HG03521 (cell line): ENCODE results near the gene SSTR4.
"Not testable (repeated sequence)": the region's sequence is repeated elsewhere in the genome, so short reads cannot be mapped to it uniquely, and the experiment has no call there.

Experiments used
- ATAC-seq: cut with Tn5 transposase; IDR thresholded peaks from one replicate; pipeline ENCODE4 v1.9.1; 2021; ENCODE audit warnings: mild to moderate bottlenecking, moderate library complexity; ENCODE audit not compliant: unreplicated experiment

SSTR4 gene

GRCh38 chr20:23018432-23018831, 16.7 kb upstream of the SSTR4 start:
- ATAC-seq: no peak

- ATAC-seq: no peak
Observed at GRCh38 chr20:23018941-23019340, 16.2 kb upstream of the SSTR4 start.

GRCh38 chr20:23019403-23019802, 15.7 kb upstream of the SSTR4 start:
- ATAC-seq: no peak

GRCh38 chr20:23020230-23021018, 14.7 kb upstream of the SSTR4 start:
- ATAC-seq: no peak

DNA sequence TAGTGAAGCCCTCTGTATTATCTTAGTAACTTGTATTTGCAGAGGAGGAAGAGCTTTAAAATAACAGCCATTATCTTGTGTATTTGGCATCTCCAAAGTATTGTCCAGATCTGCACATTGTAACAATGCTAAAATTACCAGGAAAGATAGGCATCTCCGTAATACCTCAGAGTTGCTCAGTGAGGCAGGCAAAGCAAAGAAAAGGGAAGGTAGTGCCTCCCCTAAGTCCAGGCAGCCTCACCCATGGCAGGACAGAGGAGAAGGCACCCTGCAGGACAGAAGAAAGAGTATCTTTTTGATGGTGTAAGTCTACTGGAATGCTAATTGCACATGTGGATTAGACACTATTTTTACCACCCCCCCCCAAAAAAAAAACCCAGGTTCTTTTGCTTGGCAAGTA, 13.6 kb upstream of the SSTR4 start:
- no peak for ATAC-seq

DNA sequence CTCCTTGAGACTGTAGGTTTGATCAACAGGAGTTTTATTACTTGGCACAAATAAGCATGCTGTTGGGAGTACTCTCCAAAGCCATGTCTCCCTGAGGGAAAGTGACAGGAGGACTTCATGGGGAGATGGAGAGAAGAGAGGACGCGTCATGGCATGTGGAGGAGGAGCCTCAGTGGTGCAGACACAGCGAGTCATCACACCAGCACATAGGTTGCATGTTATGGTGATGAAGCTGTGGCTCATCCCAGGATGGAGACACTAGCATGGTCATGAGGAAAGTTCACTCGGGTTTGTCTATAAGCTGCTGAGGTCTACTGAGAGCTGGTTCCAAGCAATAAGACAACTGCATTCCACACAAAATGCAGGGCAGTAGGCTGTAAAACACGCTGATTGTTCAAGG, 13.2 kb upstream of the SSTR4 start:
- ATAC-seq: no peak

DNA sequence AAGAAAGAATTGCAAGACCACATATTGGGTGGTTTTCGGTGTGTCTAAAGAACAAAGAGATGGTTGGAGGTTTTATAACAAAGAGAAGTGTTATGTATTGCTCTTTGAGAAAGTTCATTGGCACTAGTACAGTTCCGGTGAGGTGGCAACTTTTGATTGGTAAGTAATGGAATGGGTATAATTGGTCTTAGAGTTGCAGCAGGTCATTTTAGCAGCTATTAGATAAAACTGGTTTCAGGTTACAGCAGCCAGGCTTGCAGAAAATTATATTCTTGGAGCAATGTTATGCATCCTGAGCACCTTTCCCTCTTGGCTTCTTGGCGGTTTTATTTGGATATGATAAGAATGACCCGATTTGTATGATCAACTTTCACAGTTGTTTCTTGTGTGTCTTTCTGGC, 12.3 kb upstream of the SSTR4 start:
- ATAC-seq: no peak

- no peak for ATAC-seq
Observed at GRCh38 chr20:23023621-23024177, 11.4 kb upstream of the SSTR4 start.

GRCh38 chr20:23024701-23025100, 10.4 kb upstream of the SSTR4 start:
- no peak for ATAC-seq

GRCh38 chr20:23025503-23025902, 9.6 kb upstream of the SSTR4 start:
- ATAC-seq: not testable (repeated sequence)

GRCh38 chr20:23027721-23028120, 7.4 kb upstream of the SSTR4 start:
- ATAC-seq: no peak

- ATAC-seq: no peak
Observed at GRCh38 chr20:23028392-23028791, 6.7 kb upstream of the SSTR4 start.

DNA sequence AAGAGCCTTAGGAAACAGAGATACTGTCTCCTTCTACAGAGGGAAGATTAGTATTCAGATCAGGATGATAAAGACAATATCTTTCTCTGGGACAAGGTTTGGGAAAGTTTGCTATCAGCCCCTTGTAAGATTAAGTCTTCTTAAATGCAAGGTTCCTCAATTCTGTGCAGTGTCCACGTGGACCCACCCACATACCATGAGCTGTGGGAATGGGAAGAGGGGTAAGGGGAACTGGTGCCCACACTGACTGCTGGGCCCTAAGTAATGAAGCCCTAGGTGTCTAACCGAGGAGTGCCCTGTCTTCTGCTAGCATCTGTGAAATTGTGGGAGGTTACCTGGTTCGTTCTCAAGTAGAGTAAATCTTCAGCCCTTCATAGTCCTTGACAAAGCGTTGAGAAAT, 5.8 kb upstream of the SSTR4 start:
- ATAC-seq: no peak

DNA sequence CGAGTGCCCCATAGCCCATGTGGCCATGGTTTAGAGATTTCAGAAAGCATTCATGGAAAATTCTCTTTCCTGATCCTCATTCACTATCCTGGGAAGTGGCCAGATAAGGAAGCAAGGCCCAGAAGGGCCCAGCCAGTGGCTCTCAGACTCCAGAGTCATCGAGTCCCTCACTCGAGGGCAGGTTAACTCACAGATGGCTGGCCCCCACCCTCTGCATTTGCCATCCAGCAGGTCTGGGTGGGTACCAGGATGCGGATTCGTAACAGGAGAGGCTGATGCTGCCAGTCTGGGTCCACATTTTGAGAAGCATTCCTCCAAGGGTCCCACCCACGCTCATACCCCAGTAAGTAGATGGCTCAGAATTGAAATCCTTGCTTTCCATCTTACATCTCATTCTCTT, 3.8 kb upstream of the SSTR4 start:
- ATAC-seq: no peak

DNA sequence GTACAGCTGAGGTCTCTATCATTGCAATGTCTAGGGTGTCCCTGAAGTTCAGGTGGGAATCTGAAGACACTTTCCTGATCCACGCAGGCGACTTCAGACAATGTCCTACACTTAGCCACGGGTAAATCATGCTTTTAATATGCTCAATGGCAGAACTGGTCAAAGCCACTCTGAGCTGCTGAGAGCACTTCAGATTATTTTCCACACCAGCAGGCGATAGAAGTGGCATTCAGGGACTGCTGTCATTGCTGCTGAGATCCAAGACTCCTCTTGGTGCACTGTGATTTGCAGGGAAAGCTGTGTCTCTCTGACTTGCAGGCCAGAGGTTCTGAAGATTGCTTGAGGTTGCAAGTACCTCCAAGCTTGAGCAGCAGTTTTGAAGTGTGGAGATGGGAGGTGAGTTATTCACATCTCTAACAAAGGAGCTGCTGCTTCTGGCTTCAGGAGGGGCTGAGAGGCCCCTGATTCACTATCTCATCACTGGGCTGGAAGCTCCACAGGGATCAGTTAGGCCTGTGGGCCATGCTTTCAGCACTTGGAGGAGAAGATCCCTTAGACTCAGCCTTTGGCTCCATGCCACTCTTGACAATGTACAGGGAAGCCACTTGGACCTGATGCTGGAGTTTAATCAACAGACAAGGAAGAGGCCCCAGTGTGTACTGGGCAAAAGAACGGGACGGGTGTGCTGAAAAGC, 2.9 kb upstream of the SSTR4 start:
- ATAC-seq: no peak

DNA sequence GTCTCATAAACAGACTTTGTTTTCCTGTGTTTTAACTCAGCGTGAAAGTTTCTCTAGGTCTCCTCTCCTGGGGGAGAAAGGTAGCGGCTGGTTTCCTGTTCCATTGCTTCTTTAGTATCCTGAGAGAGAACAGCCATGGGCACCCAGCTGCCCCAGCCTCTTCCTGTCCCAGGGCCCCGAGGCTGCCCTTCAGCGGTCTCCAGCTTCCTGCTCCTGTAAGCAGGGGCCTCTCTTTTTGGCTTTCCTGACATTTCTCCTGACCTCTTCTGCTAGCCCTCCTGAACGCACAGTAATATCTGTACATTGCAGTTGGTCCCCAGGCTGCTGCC, 2.4 kb upstream of the SSTR4 start:
- ATAC-seq: no peak

- ATAC-seq: no peak
Observed at GRCh38 chr20:23033918-23034317, 1.2 kb upstream of the SSTR4 start.

GRCh38 chr20:23035731-23036130, 619 bp downstream of the SSTR4 start:
- no peak for ATAC-seq

DNA sequence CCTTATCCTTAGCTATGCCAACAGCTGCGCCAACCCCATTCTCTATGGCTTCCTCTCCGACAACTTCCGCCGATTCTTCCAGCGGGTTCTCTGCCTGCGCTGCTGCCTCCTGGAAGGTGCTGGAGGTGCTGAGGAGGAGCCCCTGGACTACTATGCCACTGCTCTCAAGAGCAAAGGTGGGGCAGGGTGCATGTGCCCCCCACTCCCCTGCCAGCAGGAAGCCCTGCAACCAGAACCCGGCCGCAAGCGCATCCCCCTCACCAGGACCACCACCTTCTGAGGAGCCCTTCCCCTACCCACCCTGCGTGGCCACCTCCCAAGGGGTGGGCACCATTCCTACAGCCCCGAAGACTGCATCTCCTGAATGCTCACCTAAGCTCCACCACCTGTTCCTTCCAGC, 1.3 kb downstream of the SSTR4 start:
- no peak for ATAC-seq

DNA sequence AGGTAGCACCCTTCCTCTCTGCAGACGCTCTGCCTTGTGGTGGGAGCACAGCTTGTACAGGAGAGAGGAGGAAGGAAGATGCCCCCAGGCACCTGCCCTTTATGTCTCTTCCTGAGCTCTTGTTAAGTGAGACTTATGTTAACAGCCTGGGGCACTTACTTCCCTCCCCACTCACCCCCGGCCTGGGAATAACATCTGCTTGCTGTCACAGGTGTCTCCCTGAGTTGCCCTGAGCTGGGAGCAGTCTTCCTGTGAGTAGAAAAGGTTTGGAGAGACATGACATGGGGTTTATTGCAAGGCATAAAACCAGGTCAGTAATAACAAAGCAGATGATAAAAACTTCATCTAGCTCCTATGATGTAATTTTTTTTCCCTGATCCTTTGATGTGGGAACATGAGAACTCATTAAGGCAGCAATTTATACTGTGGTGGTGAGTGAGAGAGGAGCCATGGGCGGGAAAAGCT, 1.9 kb downstream of the SSTR4 start:
- ATAC-seq: no peak

DNA sequence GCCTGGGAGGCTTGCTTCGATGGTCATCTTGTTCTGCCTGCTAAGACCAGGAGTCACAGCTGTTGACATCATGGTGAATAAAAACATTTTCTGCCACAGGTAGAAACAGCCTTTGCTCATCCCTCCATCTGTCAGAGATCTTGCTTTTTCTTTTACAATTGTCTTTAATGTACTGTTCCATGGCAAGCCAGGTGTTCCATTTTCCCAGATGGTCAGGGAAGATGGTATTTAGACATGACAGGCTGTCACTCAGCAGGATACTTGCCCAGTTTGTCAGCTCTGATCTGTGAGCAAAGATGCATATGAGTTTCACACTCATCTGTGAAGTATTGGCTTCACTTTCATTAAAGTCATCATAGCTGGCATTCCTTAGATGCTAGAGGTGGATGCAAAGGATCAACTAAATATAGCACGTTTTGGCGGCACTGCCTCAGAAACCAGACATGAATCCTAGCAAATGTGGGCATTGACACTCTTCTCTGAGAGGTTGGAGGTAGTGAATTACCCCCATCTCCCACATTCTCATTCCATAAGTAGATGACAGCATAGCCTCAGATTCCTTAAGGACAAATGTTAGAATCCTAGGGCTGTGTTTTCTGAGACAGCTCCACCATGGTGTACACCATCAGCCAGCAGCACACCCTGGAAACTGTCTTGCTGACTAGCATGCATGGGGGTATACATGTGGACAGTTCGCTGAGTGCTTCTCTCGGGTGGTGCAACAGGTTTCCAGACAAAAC, 4.2 kb downstream of the SSTR4 start:
- ATAC-seq: no peak
